HFFc6 (cell line): ENCODE results near the gene IL2RA. TPM values are rescaled to one million over a fixed set of nuclear protein-coding genes. Genes with fewer than 3 reads are reported as not detected.

Source experiments
- DNase-seq: peaks from one replicate; pipeline ENCODE4 v3.0.0-alpha.2; 2018
- H3K27ac Mint-ChIP-seq: 2 replicates; pipeline ENCODE4 v1.8.0; 2020; ENCODE audit warnings: mild to moderate bottlenecking, mixed read lengths
- H3K27me3 Mint-ChIP-seq: 2 replicates; pipeline ENCODE4 v1.8.0; 2021; ENCODE audit warnings: mild to moderate bottlenecking, moderate library complexity, mixed read lengths; ENCODE audit not compliant: insufficient read depth
- H3K36me3 Mint-ChIP-seq: 2 replicates; pipeline ENCODE4 v1.8.0; 2021; ENCODE audit warnings: low read depth, mixed read lengths
- H3K4me1 Mint-ChIP-seq: 2 replicates; pipeline ENCODE4 v1.8.0; 2020; ENCODE audit warnings: low read depth, mixed read lengths
- H3K4me3 Mint-ChIP-seq: 2 replicates; pipeline ENCODE4 v1.8.0; 2020; ENCODE audit warnings: mild to moderate bottlenecking, moderate library complexity, mixed read lengths
- H3K9me3 Mint-ChIP-seq: 2 replicates; pipeline ENCODE4 v1.8.0; 2020; ENCODE audit warnings: mild to moderate bottlenecking, mixed read lengths
- total RNA-seq, 6 experiments: library from RNA; stranded (reverse); fragmentation: NEBNext Ultra II Directional; extraction: Animal tissue kit (Norgen Biotek cat#: 25700); gene quantifications; 2 replicates in 1 of 6; 3 replicates in 5 of 6; pipeline ENCODE4 v1.2.3, GENCODE V29; 2021
- TF ChIP-seq, protein P1 (sequence below): fragments of 200-600 bp; sonication (generic); IDR thresholded peaks from 2 replicates; pipeline ENCODE4 v1.5.0; 2021; ENCODE audit warnings: antibody characterized with exemption, mild to moderate bottlenecking

IL2RA gene
- total RNA-seq, 6 experiments from 2014 or later, result not detected

- Mint-ChIP-seq H3K4me1 (peaks cover 13% of the 10 kb centered on the region), H3K27me3 (peaks cover 45% of the 10 kb centered on the region), H3K36me3 (no peaks in the 10 kb centered on the region), H3K4me3 (no peak overlapping the region), H3K27ac (no peak overlapping the region), H3K9me3 (peaks cover 7% of the 10 kb centered on the region; the same call in 1 of the 2 replicates)
- no peak for DNase-seq
- TF ChIP-seq, protein P1, sequence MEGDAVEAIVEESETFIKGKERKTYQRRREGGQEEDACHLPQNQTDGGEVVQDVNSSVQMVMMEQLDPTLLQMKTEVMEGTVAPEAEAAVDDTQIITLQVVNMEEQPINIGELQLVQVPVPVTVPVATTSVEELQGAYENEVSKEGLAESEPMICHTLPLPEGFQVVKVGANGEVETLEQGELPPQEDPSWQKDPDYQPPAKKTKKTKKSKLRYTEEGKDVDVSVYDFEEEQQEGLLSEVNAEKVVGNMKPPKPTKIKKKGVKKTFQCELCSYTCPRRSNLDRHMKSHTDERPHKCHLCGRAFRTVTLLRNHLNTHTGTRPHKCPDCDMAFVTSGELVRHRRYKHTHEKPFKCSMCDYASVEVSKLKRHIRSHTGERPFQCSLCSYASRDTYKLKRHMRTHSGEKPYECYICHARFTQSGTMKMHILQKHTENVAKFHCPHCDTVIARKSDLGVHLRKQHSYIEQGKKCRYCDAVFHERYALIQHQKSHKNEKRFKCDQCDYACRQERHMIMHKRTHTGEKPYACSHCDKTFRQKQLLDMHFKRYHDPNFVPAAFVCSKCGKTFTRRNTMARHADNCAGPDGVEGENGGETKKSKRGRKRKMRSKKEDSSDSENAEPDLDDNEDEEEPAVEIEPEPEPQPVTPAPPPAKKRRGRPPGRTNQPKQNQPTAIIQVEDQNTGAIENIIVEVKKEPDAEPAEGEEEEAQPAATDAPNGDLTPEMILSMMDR, result no peak
These were observed 18.3 kb upstream of the IL2RA start for GRCh38 chr10:6080417-6080973.

DNA sequence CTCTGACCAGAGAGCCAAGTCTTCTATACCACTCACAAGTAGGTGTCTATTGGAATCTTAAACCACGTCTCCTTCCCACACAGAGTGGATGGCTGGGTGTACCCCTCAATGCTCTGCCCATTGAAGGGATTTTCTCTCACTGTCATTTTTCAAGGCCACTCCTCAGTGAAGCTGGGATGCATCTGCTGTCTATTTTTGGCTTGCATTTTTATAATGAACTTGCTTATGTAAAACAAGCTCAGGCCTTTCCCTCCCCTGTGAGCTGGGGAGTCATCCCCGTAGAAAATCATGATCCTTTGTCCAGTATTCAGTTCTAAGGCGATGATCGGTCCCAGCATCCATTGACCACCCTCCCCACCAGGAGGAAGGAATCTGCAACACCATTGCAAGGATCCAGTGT is 16.9 kb upstream of the IL2RA start:
- no peaks in the 10 kb centered on the region for H3K36me3 Mint-ChIP-seq
- no peak overlapping the region for H3K4me3 Mint-ChIP-seq
- peaks cover 51% of the 10 kb centered on the region for H3K27me3 Mint-ChIP-seq
- peaks cover 7% of the 10 kb centered on the region; the same call in 1 of the 2 replicates for H3K9me3 Mint-ChIP-seq
- H3K4me1 Mint-ChIP-seq, result peaks cover 23% of the 10 kb centered on the region
- TF ChIP-seq, protein P1, result no peak
- H3K27ac Mint-ChIP-seq, result no peak overlapping the region
- DNase-seq, result no peak

DNA sequence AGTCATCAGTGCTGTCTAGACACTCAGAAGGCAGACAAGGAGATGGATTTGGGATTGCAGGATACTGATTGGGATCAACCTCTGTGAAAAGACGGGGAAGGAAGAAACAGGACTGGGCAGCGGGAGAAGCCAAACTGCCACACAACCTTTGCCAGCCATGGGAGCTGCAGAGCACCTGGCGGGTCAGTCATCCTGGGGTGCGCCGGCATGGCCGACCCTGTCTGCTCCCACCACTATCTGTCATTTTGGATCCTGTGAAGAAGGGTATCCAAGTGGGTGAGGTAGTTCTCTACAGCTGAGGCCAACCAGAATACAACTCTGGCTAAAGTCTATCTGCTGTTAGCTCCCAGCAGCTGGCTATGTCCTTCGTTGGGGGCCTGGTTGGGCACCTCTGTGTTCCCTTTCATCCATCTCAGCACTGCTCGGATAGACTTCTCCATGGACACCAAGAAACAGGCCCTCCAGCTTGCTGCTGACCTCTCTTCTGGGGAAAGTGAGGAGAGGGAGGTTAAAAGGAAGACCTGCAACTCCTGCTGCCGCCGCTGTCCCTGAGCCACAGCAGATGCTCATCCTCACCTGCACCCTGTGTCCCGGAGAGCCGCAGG is 15.0 kb upstream of the IL2RA start:
- Mint-ChIP-seq H3K4me1 (peaks cover 10% of the 10 kb centered on the region), H3K4me3 (no peak overlapping the region), H3K9me3 (peaks cover 6% of the 10 kb centered on the region; the same call in 1 of the 2 replicates), H3K36me3 (no peaks in the 10 kb centered on the region), H3K27me3 (peaks cover 52% of the 10 kb centered on the region), H3K27ac (no peak overlapping the region)
- TF ChIP-seq, protein P1, result no peak
- DNase-seq, result no peak

DNA sequence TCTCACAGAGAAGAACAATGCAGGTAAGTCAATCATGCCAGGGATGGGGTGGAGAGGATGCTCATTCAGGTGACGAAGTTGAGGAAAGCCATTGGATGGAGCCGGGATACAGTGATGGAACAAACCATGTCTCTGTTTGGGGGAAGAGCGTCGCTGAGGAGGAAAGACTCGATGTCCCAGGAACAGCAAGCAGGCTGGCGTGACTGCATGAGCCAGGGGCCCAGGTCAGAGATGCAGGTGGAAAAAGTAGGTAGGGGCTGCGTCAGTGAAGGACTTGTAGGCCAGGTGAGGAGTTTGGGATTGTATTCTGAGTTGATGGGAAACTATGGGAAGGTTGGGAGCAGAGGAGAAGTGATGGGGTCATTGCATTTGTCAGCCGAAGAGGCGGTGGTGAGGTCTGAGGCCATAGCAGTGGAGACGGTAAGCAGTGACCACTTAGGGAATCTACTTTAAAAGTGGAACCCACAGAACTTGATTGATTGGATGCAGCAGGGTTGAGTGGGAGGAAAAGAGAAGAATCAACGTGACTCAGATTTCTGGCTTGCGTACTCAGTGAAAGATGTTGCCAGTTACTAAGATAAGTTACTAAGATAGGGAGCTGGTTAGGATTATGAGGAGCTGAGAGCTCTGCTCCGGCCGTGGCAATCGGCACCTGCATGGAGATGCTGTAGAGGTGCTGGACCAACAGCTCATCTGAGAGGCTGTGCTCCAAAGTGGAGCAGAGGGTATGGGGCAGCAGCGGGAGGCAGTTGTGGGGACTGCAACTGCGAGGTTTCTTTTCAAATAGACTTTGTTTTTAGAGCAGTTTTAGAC is 12.5 kb upstream of the IL2RA start:
- H3K4me1 Mint-ChIP-seq, result peaks cover 10% of the 10 kb centered on the region
- no peaks in the 10 kb centered on the region for H3K9me3 Mint-ChIP-seq
- TF ChIP-seq, protein P1, result no peak
- no peak overlapping the region for H3K4me3 Mint-ChIP-seq
- DNase-seq, result peak; percentile 49
- no peaks in the 10 kb centered on the region; the same call in 1 of the 2 replicates for H3K36me3 Mint-ChIP-seq
- H3K27me3 Mint-ChIP-seq, result peaks cover 58% of the 10 kb centered on the region
- no peak overlapping the region for H3K27ac Mint-ChIP-seq

DNA sequence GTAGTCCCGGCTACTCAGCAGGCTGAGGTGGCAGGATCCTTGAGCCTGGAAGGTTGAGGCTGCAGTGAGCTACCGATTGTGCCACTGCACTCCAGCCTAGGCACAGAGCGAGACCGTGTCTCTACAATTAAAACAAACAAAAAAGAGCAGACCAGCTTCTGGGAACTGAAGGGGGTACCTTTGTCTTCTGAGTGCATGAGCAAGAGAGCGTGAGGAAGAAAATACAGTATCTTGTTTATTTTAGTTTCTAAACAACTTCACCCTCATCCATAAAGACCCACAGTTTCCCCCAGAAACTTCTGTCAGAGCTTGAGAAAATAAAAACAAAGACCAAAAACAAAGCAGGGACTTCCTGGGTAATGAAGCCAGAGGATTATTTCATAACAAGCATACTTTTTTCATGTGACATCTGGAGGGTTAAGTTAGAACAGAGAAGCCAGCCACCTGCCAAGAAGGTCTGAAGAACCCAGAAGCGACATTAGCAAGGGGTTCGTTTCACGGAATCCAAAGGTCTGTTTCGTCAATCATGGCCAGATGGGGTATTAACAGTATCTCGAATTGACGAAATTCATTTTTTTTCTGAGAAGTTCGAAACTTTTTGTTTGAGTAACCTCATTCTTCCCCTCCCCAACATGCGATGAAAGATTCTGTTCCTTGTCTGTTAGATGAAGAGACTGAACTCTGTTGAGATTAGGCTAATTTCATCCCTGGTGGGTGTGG is 10.2 kb upstream of the IL2RA start:
- TF ChIP-seq, protein P1, result no peak
- peaks cover 10% of the 10 kb centered on the region for H3K4me1 Mint-ChIP-seq
- DNase-seq, result no peak
- no peaks in the 10 kb centered on the region for H3K9me3 Mint-ChIP-seq
- H3K27ac Mint-ChIP-seq, result no peak overlapping the region
- H3K27me3 Mint-ChIP-seq, result peaks cover 73% of the 10 kb centered on the region
- H3K4me3 Mint-ChIP-seq, result no peak overlapping the region
- H3K36me3 Mint-ChIP-seq, result no peaks in the 10 kb centered on the region; the same call in 1 of the 2 replicates
